HCT116 (cell line): ENCODE data around the gene CAPRIN1. TPM values are rescaled to one million over a fixed set of nuclear protein-coding genes. Genes with fewer than 3 reads are reported as not detected.

ENCODE experiments used
- ATAC-seq: fragments of 200-7000 bp; cut with Tn5 transposase; 2 replicates; pipeline ENCODE4 v1.9.1; 2020; ENCODE audit warnings: mild to moderate bottlenecking, moderate library complexity
- BruUV-seq: library from RNA; stranded (reverse); fragments of 400-500 nt; replicated peaks from 2 replicates; lab custom pipeline; 2021; lab: Mats Ljungman, UMichigan
- CTCF ChIA-PET: fragments of 300-600 bp; sonication (Branson Sonifier 250); formaldehyde crosslinking; loops from one replicate; lab custom pipeline; 2021; ENCODE audit warnings: antibody characterized with exemption; lab: Charles Lee
- POLR2A ChIA-PET: fragments of 300-600, 350-600 bp; sonication (Branson Sonifier 250); formaldehyde crosslinking; loops from one replicate; lab custom pipeline; 2021; ENCODE audit warnings: antibody characterized with exemption; lab: Charles Lee
- RAD21 ChIA-PET, 2 experiments: fragments of 300-600 bp; sonication (Branson Sonifier 250); formaldehyde crosslinking; loops; one replicate each; lab custom pipeline; 2023; ENCODE audit warnings: low total read pairs in 2 of 2; ENCODE audit not compliant: uncharacterized antibody in 2 of 2, unreplicated experiment in 2 of 2, low non-redundant PET in 1 of 2; lab: Charles Lee
- DNase-seq: peaks from one replicate; pipeline ENCODE4 v3.0.0-alpha.2; 2010; ENCODE audit warnings: low read depth, low spot score
- H2AFZ ChIP-seq: fragments of 200-600 bp; shearing (Covaris generic), sonication (generic); 2 replicates; pipeline ENCODE4 v1.6.1; 2017; ENCODE audit warnings: low read depth, mixed run types, mixed read lengths, antibody characterized with exemption, low read length; ENCODE audit not compliant: poor library complexity, severe bottlenecking
- H3K27ac ChIP-seq: 2 replicates; pipeline ENCODE4 v1.5.1; 2012; ENCODE audit warnings: low read depth, low read length
- H3K27me3 ChIP-seq: fragments of 200-600 bp; sonication (generic); 2 replicates; pipeline ENCODE4 v1.6.1; 2016; ENCODE audit warnings: mixed run types, low read length, mixed read lengths; ENCODE audit not compliant: insufficient read depth
- H3K36me3 ChIP-seq, 2 experiments: fragments of 200-500 bp in 1 of 2; fragments of 200-600 bp in 1 of 2; sonication (Bioruptor generic) in 1 of 2; sonication (generic) in 1 of 2; 2 replicates each; pipeline versions ENCODE4 v1.5.1 to v1.6.1; 2014 to 2016; ENCODE audit warnings: low read length in 2 of 2, inconsistent platforms in 1 of 2, mixed read lengths in 1 of 2, mixed run types in 1 of 2; ENCODE audit not compliant: insufficient read depth in 2 of 2, control insufficient read depth in 1 of 2
- H3K4me1 ChIP-seq, 2 experiments: fragments of 200-600 bp in 1 of 2; sonication (generic) in 1 of 2; 2 replicates each; pipeline versions ENCODE4 v1.5.1 to v1.6.1; 2012 to 2017; ENCODE audit warnings: low read length in 2 of 2, inconsistent platforms in 1 of 2, mild to moderate bottlenecking in 1 of 2, mixed read lengths in 1 of 2, mixed run types in 1 of 2, moderate library complexity in 1 of 2; ENCODE audit not compliant: insufficient read depth in 2 of 2, control insufficient read depth in 1 of 2
- H3K4me2 ChIP-seq: fragments of 200-600 bp; sonication (generic); 2 replicates; pipeline ENCODE4 v1.6.1; 2017; ENCODE audit warnings: mixed run types, low read length, mixed read lengths
- H3K4me3 ChIP-seq, 2 experiments: fragments of 200-600 bp in 1 of 2; sonication (generic) in 1 of 2; replicated peaks in 1 of 2; 2 replicates each; pipeline ENCODE4 v1.5.1; 2011 to 2016; ENCODE audit warnings: low read length in 2 of 2, control low read depth in 1 of 2, low read depth in 1 of 2, mild to moderate bottlenecking in 1 of 2, mixed read lengths in 1 of 2, mixed run types in 1 of 2
- H3K79me2 ChIP-seq: fragments of 200-600 bp; sonication (generic); 2 replicates; pipeline ENCODE4 v1.6.1; 2017; ENCODE audit warnings: mild to moderate bottlenecking, mixed run types, low read length, moderate library complexity, mixed read lengths; ENCODE audit not compliant: insufficient read depth
- H3K9ac ChIP-seq: fragments of 200-600 bp; sonication (generic); 2 replicates; pipeline ENCODE4 v1.6.1; 2016; ENCODE audit warnings: low read length, mixed read lengths
- H3K9me2 ChIP-seq: fragments of 200-600 bp; sonication (generic), shearing (Covaris generic); 2 replicates; pipeline ENCODE4 v1.6.1; 2017; ENCODE audit warnings: mixed run types, mild to moderate bottlenecking, moderate library complexity; ENCODE audit not compliant: insufficient read depth
- H3K9me3 ChIP-seq, 2 experiments: fragments of 200-500 bp in 1 of 2; fragments of 200-600 bp in 1 of 2; sonication (Bioruptor generic) in 1 of 2; sonication (generic) in 1 of 2; 2 replicates each; pipeline ENCODE4 v1.6.1; 2014 to 2017; ENCODE audit warnings: low read length in 2 of 2, mixed read lengths in 2 of 2, inconsistent platforms in 1 of 2, low read depth in 1 of 2, mild to moderate bottlenecking in 1 of 2, mixed run types in 1 of 2, moderate library complexity in 1 of 2; ENCODE audit not compliant: control insufficient read depth in 1 of 2, insufficient read depth in 1 of 2
- H4K20me1 ChIP-seq: fragments of 200-600 bp; sonication (generic), shearing (Covaris generic); 2 replicates; pipeline ENCODE4 v1.6.1; 2017; ENCODE audit warnings: mixed run types, mild to moderate bottlenecking, moderate library complexity; ENCODE audit not compliant: insufficient read depth
- CEBPB ChIP-seq: IDR thresholded peaks from 2 replicates; pipeline ENCODE4 v1.6.1; 2012; ENCODE audit warnings: low read depth
- EGR1 ChIP-seq: IDR thresholded peaks from 2 replicates; pipeline ENCODE4 v1.6.1; 2012; ENCODE audit warnings: low read depth
- EZH2 ChIP-seq: fragments of 200-600 bp; sonication (generic); IDR thresholded peaks from 2 replicates; pipeline ENCODE4 v1.6.1; 2017; ENCODE audit warnings: antibody characterized with exemption, mixed run types
- EZH2phosphoT487 ChIP-seq: fragments of 200-600 bp; IDR thresholded peaks from 2 replicates; pipeline ENCODE4 v1.6.1; 2018; ENCODE audit warnings: antibody characterized with exemption, borderline replicate concordance
- FOSL1 ChIP-seq: IDR thresholded peaks from 2 replicates; pipeline ENCODE4 v1.6.1; 2012; ENCODE audit warnings: low read depth
- JUND ChIP-seq: IDR thresholded peaks from 2 replicates; pipeline ENCODE4 v1.6.1; 2012
- MAX ChIP-seq: IDR thresholded peaks from 2 replicates; pipeline ENCODE4 v1.6.1; 2012
- RAD21 ChIP-seq: IDR thresholded peaks from 2 replicates; pipeline ENCODE4 v1.6.1; 2012; ENCODE audit warnings: low read depth, mild to moderate bottlenecking
- REST ChIP-seq: IDR thresholded peaks from 2 replicates; pipeline ENCODE4 v1.6.1; 2012; ENCODE audit warnings: low read depth
- YY1 ChIP-seq: IDR thresholded peaks from 2 replicates; pipeline ENCODE4 v1.6.1; 2011; ENCODE audit warnings: low read length, low read depth, moderate library complexity, mild to moderate bottlenecking; ENCODE audit not compliant: insufficient replicate concordance; ENCODE audit errors: extremely low read depth
- ZBTB33 ChIP-seq: IDR thresholded peaks from 2 replicates; pipeline ENCODE4 v1.6.1; 2011; ENCODE audit warnings: mild to moderate bottlenecking, low read length, moderate library complexity; ENCODE audit not compliant: insufficient replicate concordance; ENCODE audit errors: extremely low read depth
- ZFX ChIP-seq: fragments of 450-650 bp; IDR thresholded peaks from 2 replicates; pipeline ENCODE4 v1.6.1; 2017
- ZNF274 ChIP-seq: fragments of 200-500 bp; sonication (Bioruptor generic); IDR thresholded peaks from 2 replicates; pipeline ENCODE4 v1.6.1; 2014; ENCODE audit warnings: mild to moderate bottlenecking, low read depth, low read length, inconsistent platforms
- intact Hi-C: fragments of 100-400 bp; cut with micrococcal nuclease; formaldehyde crosslinking; loops from 2 replicates; pipeline ENCODE4 v1.10.0; 2022
- total RNA-seq: library from RNA; stranded (reverse); gene quantifications from one replicate; pipeline ENCODE4 v1.2.1, GENCODE V29; 2021; ENCODE audit not compliant: unreplicated experiment

Gene CAPRIN1
- total RNA-seq, 1 experiment from 2014 or later: 285 TPM

GRCh38 chr11:34145073-34145472 lies 93.5 kb downstream of the CAPRIN1 start:
- no peaks in the 10 kb centered on the region for H3K79me2 ChIP-seq
- POLR2A ChIA-PET: no interaction called here
- no peak overlapping the region for H3K27ac ChIP-seq
- H3K27me3 ChIP-seq: no peaks in the 10 kb centered on the region
- no peak for DNase-seq
- intact Hi-C loops: no loop called here
- 0 out of 2 replicates have a peak, but pooled peaks cover 3% of the 10 kb centered on the region for H4K20me1 ChIP-seq
- TF ChIP-seq EZH2: no peak
- no peak for TF ChIP-seq RAD21
- TF ChIP-seq YY1: no peak
- TF ChIP-seq ZFX: no peak
- no peak for TF ChIP-seq EZH2phosphoT487
- TF ChIP-seq, all 23 proteins: peak for 0
- peaks cover 63 to 74% of the 10 kb centered on the region in 2 experiments for H3K36me3 ChIP-seq
- ChIA-PET CTCF (no interaction called here), RAD21 (no interaction called here)
- no peak overlapping the region for H3K9ac ChIP-seq
- H3K4me1 ChIP-seq: no peaks in the 10 kb centered on the region
- no peak overlapping the region for H2AFZ ChIP-seq
- no peak overlapping the region for H3K4me2 ChIP-seq
- H3K4me3 ChIP-seq: no peak overlapping the region
- no peak for ATAC-seq
- BruUV-seq: no TSS peak
- no peaks in the 10 kb centered on the region for H3K9me3 ChIP-seq
- H3K9me2 ChIP-seq: no peaks in the 10 kb centered on the region

- Histone ChIP-seq H3K4me2 (no peak overlapping the region), H3K27ac (no peak overlapping the region), H3K79me2 (peaks cover 5% of the 10 kb centered on the region; the same call in 1 of the 2 replicates), H3K9me2 (no peaks in the 10 kb centered on the region), H3K4me3 (no peak overlapping the region), H3K9me3 (no peaks in the 10 kb centered on the region), H3K27me3 (no peaks in the 10 kb centered on the region), H3K36me3 (peaks cover 59 to 72% of the 10 kb centered on the region in 2 experiments), H2AFZ (no peak overlapping the region), H3K9ac (no peak overlapping the region), H3K4me1 (no peaks in the 10 kb centered on the region), H4K20me1 (0 out of 2 replicates have a peak, but pooled peaks cover 3% of the 10 kb centered on the region)
- no peak for ATAC-seq
- BruUV-seq: no TSS peak
- no peak for TF ChIP-seq EGR1
- no peak for TF ChIP-seq ZNF274
- no peak for TF ChIP-seq REST
- TF ChIP-seq EZH2: no peak
- TF ChIP-seq ZBTB33: no peak
- TF ChIP-seq CEBPB: no peak
- TF ChIP-seq RAD21: no peak
- no peak for TF ChIP-seq MAX
- no peak for TF ChIP-seq FOSL1
- TF ChIP-seq JUND: no peak
- intact Hi-C loops: no loop called here
- ChIA-PET POLR2A (no interaction called here), CTCF (no interaction called here), RAD21 (no interaction called here)
- DNase-seq: no peak
Measured at GRCh38 chr11:34145847-34146381, 94.4 kb downstream of the CAPRIN1 start.
